Gastroesophageal sphincter (tissue), 3 donors: Measurements from ENCODE around the gene OTOP3.

Source experiments
- POLR2A ChIP-seq, 2 donors: fragments of 450-650 bp; IDR thresholded peaks; one replicate each; pipeline ENCODE4 v1.6.1; 2017; ENCODE audit warnings: antibody characterized with exemption in 2 of 2, mild to moderate bottlenecking in 2 of 2, moderate library complexity in 1 of 2
- POLR2AphosphoS5 ChIP-seq: sonication (generic); formaldehyde crosslinking; IDR thresholded peaks from one replicate; pipeline ENCODE4 v1.6.1; 2017; ENCODE audit warnings: antibody characterized with exemption
- TF ChIP-seq, protein P1 (sequence below), 4 experiments: fragments of 200-600 bp in 2 of 4; fragments of 450-650 bp in 2 of 4; sonication (generic) in 1 of 4; IDR thresholded peaks; one replicate each; pipeline ENCODE4 v1.5.1; 2017 to 2019; ENCODE audit warnings: antibody characterized with exemption in 4 of 4, mild to moderate bottlenecking in 2 of 4, moderate library complexity in 2 of 4

DNA sequence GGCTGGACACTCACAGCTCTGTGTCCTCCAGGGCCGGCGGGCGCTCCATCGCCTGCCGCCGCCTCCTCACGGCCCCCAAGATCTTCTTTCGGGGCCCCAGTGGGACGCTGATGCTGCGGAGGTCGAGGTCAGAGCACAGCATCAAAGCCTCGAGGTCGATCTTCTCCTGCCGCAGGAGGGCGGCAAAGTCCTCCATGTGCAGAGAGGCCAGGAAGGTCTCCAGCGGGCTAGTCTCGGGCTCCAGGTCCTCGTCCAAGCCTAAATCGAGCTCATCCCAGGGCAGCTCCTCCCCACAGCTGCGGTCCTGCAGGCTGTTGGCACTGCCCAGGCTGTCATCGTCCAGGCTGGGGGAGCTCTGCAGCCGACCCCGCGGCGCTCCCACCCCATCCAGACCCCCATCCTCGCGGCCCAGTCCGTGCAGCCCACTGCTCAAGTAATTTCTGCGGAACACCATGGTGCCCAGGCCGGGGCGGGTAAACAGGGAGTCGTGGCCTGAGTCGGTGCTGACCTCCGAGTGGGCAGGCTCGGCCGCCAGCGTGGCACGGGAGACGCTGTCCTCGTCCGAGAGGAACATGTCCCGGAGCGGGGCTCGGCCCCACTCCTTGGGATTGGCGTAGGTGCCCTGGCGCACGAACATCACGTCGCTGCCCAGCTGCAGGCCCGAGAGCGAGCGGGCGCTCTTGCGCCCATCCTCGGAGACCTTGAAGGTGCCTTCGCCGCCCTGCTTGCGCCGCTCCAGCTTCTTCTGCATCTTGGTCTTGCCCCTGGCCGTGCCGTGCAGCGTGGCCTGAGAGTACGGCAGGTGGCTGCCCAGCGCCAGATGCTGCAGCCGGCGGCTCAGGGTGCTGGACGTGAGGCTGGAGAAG lies 16.0 kb upstream of the OTOP3 start:
- TF ChIP-seq, protein P1, sequence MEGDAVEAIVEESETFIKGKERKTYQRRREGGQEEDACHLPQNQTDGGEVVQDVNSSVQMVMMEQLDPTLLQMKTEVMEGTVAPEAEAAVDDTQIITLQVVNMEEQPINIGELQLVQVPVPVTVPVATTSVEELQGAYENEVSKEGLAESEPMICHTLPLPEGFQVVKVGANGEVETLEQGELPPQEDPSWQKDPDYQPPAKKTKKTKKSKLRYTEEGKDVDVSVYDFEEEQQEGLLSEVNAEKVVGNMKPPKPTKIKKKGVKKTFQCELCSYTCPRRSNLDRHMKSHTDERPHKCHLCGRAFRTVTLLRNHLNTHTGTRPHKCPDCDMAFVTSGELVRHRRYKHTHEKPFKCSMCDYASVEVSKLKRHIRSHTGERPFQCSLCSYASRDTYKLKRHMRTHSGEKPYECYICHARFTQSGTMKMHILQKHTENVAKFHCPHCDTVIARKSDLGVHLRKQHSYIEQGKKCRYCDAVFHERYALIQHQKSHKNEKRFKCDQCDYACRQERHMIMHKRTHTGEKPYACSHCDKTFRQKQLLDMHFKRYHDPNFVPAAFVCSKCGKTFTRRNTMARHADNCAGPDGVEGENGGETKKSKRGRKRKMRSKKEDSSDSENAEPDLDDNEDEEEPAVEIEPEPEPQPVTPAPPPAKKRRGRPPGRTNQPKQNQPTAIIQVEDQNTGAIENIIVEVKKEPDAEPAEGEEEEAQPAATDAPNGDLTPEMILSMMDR (IDR thresholded peaks at IDR 0.05): no peak
- TF ChIP-seq POLR2A (IDR thresholded peaks at IDR 0.05): no peak
- TF ChIP-seq POLR2AphosphoS5: no peak
